ENCODE data around the gene FAM114A1.

- TF ChIP-seq CTCF (IDR thresholded peaks at IDR 0.05; ENCODE audit: low read depth, low read length) (no peak), MYC (IDR thresholded peaks at IDR 0.05; ENCODE audit: low read depth, low read length) (no peak), POLR2A (IDR thresholded peaks at IDR 0.05; ENCODE audit: extremely low read depth, insufficient read length) (no peak)
These were observed 72.9 kb downstream of the FAM114A1 start for GRCh38 chr4:38940476-38940875.
